Activated naive CD4-positive, alpha-beta T cell treated with anti-CD3 and anti-CD28 coated beads, Interleukin-2, amount 10 ng/mL, durations not matched to agents 7 days and 5 days (primary cell): ENCODE results near the gene HRH3.

Experiments used
- CTCF ChIA-PET: fragments of 350-600 bp; sonication (Branson Sonifier 250); formaldehyde crosslinking; loops from one replicate; lab custom pipeline; 2021; ENCODE audit warnings: antibody characterized with exemption; lab: Charles Lee
- DNase-seq: peaks from one replicate; pipeline ENCODE4 v3.0.0-alpha.2; 2020
- H3K27ac Mint-ChIP-seq: one replicate; pipeline ENCODE4 v1.8.0; 2021; ENCODE audit warnings: mild to moderate bottlenecking, moderate library complexity, mixed read lengths
- H3K27me3 Mint-ChIP-seq: one replicate; pipeline ENCODE4 v1.8.0; 2021; ENCODE audit warnings: mild to moderate bottlenecking, mixed read lengths
- H3K36me3 Mint-ChIP-seq: one replicate; pipeline ENCODE4 v1.8.0; 2021; ENCODE audit warnings: mixed read lengths
- H3K4me1 Mint-ChIP-seq: one replicate; pipeline ENCODE4 v1.8.0; 2021; ENCODE audit warnings: mixed read lengths
- H3K4me3 Mint-ChIP-seq: one replicate; pipeline ENCODE4 v1.8.0; 2021; ENCODE audit warnings: mild to moderate bottlenecking, moderate library complexity, mixed read lengths
- H3K9me3 Mint-ChIP-seq: one replicate; pipeline ENCODE4 v1.8.0; 2021; ENCODE audit warnings: mixed read lengths

Gene HRH3

DNA sequence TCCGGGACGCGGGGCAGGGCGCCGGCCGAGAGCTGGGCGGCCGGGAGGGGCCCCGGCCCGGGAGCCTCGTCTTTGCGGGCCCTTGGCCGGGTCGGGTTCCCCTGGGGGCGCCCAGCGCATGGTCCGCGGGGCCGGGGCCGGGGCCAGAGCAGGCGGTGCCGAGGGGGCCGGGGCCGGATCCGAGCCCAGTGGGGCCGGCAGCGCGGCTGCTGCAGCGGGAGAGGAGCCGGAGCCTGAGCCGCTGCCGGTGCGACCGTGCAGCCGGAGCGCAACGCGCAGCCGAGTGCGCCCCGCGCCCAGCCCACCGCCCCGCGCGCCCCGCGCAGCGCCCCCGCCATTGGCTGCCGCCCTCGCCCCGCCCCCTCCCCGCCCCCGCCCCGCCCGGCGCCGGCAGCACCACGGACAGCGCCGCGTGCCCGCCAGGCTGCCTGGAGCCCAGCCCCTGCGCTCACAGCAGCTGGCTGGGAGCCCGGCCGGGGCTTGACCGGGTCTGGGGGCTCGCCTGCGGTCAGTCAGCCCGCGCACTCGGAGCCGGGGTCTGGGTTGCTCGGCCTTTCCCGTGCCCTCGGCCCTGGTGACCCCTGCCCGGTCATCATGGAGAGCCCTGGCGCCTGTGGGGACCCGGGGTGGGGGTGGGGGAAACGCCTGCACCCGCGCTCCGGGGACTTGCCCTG, at the start of gene HRH3:
HRH3 (minus strand) TSS at position 287 of the 674 bp plus-strand sequence. CDS start 308 bp downstream, outside the sequence.
- CTCF ChIA-PET, result no interaction called here
- H3K27me3 Mint-ChIP-seq, result peaks cover 86% of the 10 kb centered on the region
- H3K36me3 Mint-ChIP-seq, result no peaks in the 10 kb centered on the region
- H3K27ac Mint-ChIP-seq, result no peak within 1 kb of the TSS
- H3K9me3 Mint-ChIP-seq, result no peaks in the 10 kb centered on the region
- peak; percentile 67 for DNase-seq
- H3K4me1 Mint-ChIP-seq, result peaks cover 4% of the 10 kb centered on the region
- H3K4me3 Mint-ChIP-seq, result no peak within 1 kb of the TSS

DNA sequence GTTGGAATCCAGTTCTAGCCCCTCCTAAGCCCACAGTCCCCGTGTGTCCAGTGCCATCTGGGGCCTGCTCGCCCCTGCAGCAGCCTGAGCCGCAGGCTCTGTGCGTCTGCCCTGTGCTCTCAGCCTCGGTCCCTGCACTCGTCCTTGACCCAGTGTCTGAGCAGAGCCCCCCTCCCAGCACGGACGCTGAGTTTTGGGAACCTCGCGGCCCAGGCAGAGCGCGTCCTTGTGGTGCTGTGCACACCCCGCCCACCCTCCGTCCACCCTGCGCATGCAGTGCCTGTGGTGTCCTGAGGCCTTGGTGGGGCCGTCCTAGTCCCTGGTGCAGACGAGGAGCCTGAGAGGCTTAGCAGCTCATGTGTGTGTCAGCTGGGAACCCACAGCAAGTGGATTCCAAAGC, 49.8 kb upstream of the HRH3 start:
- no peak overlapping the region for H3K4me3 Mint-ChIP-seq
- CTCF ChIA-PET, result no interaction called here
- DNase-seq, result no peak
- peaks cover 13% of the 10 kb centered on the region for H3K36me3 Mint-ChIP-seq
- no peaks in the 10 kb centered on the region for H3K9me3 Mint-ChIP-seq
- no peaks in the 10 kb centered on the region for H3K27me3 Mint-ChIP-seq
- H3K27ac Mint-ChIP-seq, result no peak overlapping the region
- no peaks in the 10 kb centered on the region for H3K4me1 Mint-ChIP-seq

- Mint-ChIP-seq H3K27me3 (no peaks in the 10 kb centered on the region), H3K27ac (no peak overlapping the region), H3K4me1 (no peaks in the 10 kb centered on the region), H3K4me3 (no peak overlapping the region), H3K9me3 (no peaks in the 10 kb centered on the region), H3K36me3 (peaks cover 18% of the 10 kb centered on the region)
- CTCF ChIA-PET, result no interaction called here
- no peak for DNase-seq
These were observed 49.3 kb upstream of the HRH3 start for GRCh38 chr20:62269378-62269777.

DNA sequence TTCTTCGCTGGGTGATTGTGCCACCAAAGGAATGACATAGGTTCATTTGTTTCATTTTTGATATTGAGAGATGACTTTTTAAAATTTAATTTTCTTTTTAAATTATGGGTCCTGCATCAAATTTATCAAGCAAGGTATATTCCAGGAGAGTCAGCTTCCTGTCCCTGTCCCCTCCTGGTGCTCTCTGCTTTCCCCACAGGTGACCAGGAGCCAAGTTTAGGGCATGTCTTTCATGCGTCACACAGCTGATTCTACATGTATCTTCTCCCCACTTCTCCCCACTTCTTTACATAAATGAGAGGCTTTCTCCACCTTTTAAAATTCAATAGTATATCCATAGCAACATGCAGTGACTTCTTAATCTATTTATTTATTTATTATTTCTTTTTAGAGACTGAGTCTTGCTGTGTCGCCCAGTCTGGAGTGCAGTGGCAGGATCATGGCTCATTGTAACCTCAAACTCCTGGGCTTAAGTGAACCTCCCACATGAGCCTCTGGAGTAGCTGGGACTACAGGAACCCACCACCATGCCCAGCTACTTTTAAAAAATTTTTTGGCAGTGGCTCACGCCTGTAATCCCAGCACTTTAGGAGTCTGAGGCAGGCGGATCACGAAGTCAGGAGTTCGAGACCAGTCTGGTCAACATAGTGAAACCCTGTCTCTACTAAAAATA, 48.3 kb upstream of the HRH3 start:
- Mint-ChIP-seq H3K4me1 (no peaks in the 10 kb centered on the region), H3K27me3 (no peaks in the 10 kb centered on the region), H3K9me3 (no peaks in the 10 kb centered on the region), H3K4me3 (no peak overlapping the region), H3K36me3 (peaks cover 18% of the 10 kb centered on the region), H3K27ac (no peak overlapping the region)
- CTCF ChIA-PET, result no interaction called here
- no peak for DNase-seq

DNA sequence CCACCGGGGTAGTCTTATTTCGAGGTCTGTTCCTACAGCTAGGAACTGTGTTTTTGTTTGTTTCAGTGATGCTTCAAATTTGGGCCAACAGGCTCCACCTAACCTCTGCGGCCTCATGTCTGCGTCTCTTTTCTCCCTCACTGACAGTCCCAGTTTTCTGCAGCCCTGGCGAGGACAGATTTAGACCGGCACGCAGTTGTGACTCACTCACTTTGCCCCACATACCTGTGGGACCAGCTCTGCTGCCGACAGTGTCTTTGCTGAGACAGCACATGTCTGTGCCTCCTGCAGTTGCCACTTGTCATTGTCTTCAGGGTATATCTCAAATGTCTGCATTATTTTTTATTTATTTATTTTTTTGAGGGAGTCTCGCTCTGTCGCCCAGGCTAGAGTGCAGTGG, 47.5 kb upstream of the HRH3 start:
- Mint-ChIP-seq H3K4me3 (no peak overlapping the region), H3K27me3 (no peaks in the 10 kb centered on the region), H3K9me3 (no peaks in the 10 kb centered on the region), H3K36me3 (peaks cover 15% of the 10 kb centered on the region), H3K4me1 (no peaks in the 10 kb centered on the region), H3K27ac (no peak overlapping the region)
- CTCF ChIA-PET, result no interaction called here
- DNase-seq, result no peak

GRCh38 chr20:62266851-62267250, 46.8 kb upstream of the HRH3 start:
- no peak overlapping the region for H3K27ac Mint-ChIP-seq
- peaks cover 16% of the 10 kb centered on the region for H3K36me3 Mint-ChIP-seq
- CTCF ChIA-PET, result no interaction called here
- no peak overlapping the region for H3K4me3 Mint-ChIP-seq
- no peak for DNase-seq
- H3K27me3 Mint-ChIP-seq, result no peaks in the 10 kb centered on the region
- no peaks in the 10 kb centered on the region for H3K9me3 Mint-ChIP-seq
- H3K4me1 Mint-ChIP-seq, result no peaks in the 10 kb centered on the region

DNA sequence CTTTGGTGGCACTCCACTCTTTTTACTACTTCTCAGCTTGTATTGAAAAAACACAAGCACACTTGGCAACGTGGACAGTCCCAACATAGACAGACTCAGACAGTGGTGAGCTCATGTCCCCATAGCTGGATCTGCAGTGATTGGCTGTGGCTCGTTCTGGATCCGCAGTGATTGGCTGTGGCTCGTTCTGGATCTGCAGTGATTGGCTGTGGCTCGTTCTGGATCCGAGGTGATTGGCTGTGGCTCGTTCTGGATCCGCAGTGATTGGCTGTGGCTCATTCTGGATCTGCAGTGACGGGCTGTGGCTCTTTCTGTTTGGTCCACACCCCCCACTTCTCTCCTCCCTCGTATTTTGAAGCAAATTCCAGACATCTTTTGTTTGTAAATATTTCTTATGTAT, 46.3 kb upstream of the HRH3 start:
- Mint-ChIP-seq H3K27ac (no peak overlapping the region), H3K4me1 (no peaks in the 10 kb centered on the region), H3K4me3 (no peak overlapping the region), H3K9me3 (no peaks in the 10 kb centered on the region), H3K36me3 (peaks cover 14% of the 10 kb centered on the region), H3K27me3 (no peaks in the 10 kb centered on the region)
- no peak for DNase-seq
- CTCF ChIA-PET, result no interaction called here

DNA sequence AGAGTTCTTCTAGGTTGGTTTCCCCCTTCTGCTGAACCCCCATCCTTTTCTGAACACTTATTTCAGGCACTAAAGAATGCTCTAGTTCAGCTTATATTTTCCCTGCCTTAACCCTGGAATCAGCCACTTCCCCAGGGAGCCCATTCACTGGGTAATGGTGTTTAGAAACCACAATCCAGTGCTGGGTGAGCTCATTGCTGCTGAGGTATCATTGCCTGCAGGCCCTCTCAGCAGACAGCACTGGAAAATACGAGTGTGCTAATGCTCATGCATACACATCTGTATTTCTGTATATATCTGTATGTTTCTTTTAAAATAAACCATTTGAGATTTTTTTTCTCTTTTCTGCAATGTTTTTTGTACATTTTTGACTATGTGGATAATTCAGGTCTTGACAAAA, 45.3 kb upstream of the HRH3 start:
- no peak overlapping the region for H3K27ac Mint-ChIP-seq
- CTCF ChIA-PET, result no interaction called here
- DNase-seq, result no peak
- H3K4me3 Mint-ChIP-seq, result no peak overlapping the region
- H3K36me3 Mint-ChIP-seq, result peaks cover 14% of the 10 kb centered on the region
- no peaks in the 10 kb centered on the region for H3K4me1 Mint-ChIP-seq
- H3K9me3 Mint-ChIP-seq, result no peaks in the 10 kb centered on the region
- no peaks in the 10 kb centered on the region for H3K27me3 Mint-ChIP-seq

- H3K4me3 Mint-ChIP-seq, result no peak overlapping the region
- H3K9me3 Mint-ChIP-seq, result no peaks in the 10 kb centered on the region
- peaks cover 15% of the 10 kb centered on the region for H3K36me3 Mint-ChIP-seq
These were observed 43.3 kb upstream of the HRH3 start for GRCh38 chr20:62263396-62263795.

DNA sequence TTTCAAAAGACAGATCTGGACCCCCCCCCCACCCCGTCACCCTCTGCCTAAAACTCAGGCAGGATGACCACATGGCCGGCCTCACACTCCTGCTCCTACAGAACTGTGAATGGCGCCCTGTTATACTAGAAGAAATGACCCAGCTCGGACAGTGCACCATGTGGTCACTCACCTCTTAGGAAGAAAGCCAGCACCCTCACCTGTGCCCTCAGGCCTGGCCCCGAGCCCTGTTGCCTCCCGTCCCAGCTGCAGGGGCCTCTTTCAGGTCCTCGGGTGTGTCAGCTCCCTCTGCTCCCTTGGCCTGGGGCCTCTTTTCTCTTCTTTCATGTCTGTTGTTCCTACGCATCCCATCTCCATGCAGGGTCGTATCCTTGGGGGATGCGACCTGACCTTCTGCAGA, 42.0 kb upstream of the HRH3 start:
- Mint-ChIP-seq H3K9me3 (no peaks in the 10 kb centered on the region), H3K36me3 (peaks cover 15% of the 10 kb centered on the region), H3K27ac (no peak overlapping the region), H3K4me1 (no peaks in the 10 kb centered on the region), H3K4me3 (no peak overlapping the region), H3K27me3 (no peaks in the 10 kb centered on the region)
- CTCF ChIA-PET, result no interaction called here
- no peak for DNase-seq

More at GRCh38 chr20:62263396-62263795, 43.3 kb upstream of the HRH3 start:
- CTCF ChIA-PET, result no interaction called here
- Mint-ChIP-seq H3K4me1 (no peaks in the 10 kb centered on the region), H3K27me3 (no peaks in the 10 kb centered on the region), H3K27ac (no peak overlapping the region)
- DNase-seq, result no peak

- Mint-ChIP-seq H3K27ac (no peak overlapping the region), H3K4me1 (no peaks in the 10 kb centered on the region), H3K36me3 (peaks cover 7% of the 10 kb centered on the region), H3K4me3 (no peak overlapping the region), H3K9me3 (no peaks in the 10 kb centered on the region), H3K27me3 (no peaks in the 10 kb centered on the region)
- CTCF ChIA-PET, result no interaction called here
- DNase-seq, result no peak
These were observed 39.2 kb upstream of the HRH3 start for GRCh38 chr20:62259294-62259565.

DNA sequence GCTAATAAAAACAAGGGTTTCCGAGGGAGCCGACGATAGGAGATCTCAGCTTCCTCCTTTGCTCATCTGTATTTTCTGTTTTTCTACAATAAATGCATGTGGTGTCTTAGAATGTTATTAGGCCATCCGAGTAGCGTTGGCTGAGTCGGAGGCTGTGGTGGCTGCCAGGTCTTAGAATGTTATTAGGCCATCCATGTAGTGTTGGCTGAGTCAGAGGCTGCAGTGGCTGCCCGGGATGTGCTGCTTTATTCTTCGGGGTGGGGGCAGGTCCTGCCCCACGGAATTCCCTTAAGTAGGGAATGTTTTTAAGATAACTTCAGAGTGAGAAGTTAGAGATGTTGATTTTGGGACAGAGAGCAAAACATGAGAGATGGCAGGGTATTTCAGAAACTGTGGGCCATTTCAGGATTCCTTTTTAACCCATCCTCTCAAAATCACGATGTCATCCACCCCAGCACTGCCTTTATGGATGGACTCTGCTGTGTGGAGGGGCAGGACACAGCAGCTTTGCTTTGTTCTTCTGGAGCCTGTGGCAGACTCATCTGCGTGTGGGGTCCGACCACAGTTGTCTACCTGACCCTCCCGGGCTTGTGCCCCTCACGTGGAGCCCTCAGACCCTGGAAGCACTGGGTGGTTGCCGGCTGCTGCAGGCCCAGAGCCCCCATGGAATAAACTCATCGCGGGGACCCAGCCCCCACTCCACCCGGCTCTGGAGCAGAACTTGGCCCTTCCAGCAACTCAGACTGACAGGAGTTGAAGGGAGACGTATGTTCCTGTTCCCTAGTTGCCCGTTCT, 38.6 kb upstream of the HRH3 start:
- no peaks in the 10 kb centered on the region for H3K4me1 Mint-ChIP-seq
- H3K36me3 Mint-ChIP-seq, result peaks cover 7% of the 10 kb centered on the region
- no peak for DNase-seq
- H3K27me3 Mint-ChIP-seq, result no peaks in the 10 kb centered on the region
- no peak overlapping the region for H3K4me3 Mint-ChIP-seq
- CTCF ChIA-PET, result no interaction called here
- H3K9me3 Mint-ChIP-seq, result no peaks in the 10 kb centered on the region
- H3K27ac Mint-ChIP-seq, result no peak overlapping the region

DNA sequence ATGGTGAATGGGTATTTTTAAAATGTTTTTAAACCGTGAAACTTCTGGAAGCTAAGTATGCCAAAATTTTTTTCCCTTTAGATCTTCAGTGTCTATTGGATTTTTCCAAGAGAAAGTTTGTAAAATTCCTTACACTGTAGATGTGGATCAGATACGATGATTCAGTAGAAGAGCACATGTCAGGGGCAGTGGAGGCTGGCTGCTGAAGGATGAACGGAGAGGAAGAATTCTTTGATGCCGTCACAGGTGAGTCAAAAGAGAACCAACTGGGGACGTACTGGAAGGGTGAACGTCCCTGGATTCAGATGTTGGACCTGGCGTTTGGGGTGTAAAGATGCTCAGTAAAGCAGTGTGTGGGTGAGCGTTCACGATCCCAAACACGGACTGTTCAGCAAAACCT, 35.9 kb upstream of the HRH3 start:
- Mint-ChIP-seq H3K27me3 (no peaks in the 10 kb centered on the region), H3K36me3 (peaks cover 5% of the 10 kb centered on the region), H3K9me3 (no peaks in the 10 kb centered on the region), H3K4me1 (no peaks in the 10 kb centered on the region), H3K27ac (no peak overlapping the region), H3K4me3 (no peak overlapping the region)
- no peak for DNase-seq
- CTCF ChIA-PET, result no interaction called here

DNA sequence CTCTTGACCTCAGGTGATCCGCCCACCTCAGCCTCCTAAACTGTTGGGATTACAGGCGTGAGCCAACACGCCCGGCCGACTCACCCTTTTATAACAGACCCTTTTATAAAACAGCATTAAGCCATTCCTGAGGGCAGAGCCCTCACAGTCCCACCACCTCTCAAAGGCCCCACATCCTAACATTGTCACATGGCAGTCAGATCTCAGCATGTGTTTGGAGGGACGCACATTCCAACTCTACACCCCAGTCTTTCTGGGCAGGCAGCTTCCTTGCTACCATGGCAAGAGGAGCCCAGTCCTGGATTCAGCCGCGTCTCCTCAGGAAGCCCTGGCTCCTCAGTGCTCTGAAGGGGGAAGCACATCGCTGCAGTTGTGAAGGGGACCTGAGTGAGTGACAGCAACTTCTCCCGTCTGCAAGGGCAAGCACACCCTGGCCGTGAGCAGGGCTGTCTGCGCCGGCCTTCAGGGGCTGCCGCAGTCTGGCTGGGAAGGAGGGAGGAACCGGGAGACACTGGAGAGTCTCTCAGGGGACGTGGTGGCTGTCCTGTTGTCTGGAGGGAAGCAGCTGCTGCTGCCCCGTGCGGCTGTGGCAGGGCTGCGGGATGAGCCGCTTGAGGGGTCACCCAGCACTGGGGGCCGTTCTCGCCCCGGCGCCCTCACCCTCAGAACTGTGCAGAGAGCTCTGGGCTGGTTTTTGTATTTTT, 34.1 kb upstream of the HRH3 start:
- no peak for DNase-seq
- no peak overlapping the region for H3K27ac Mint-ChIP-seq
- H3K27me3 Mint-ChIP-seq, result no peaks in the 10 kb centered on the region
- H3K4me3 Mint-ChIP-seq, result no peak overlapping the region
- H3K4me1 Mint-ChIP-seq, result no peaks in the 10 kb centered on the region
- peaks cover 5% of the 10 kb centered on the region for H3K36me3 Mint-ChIP-seq
- CTCF ChIA-PET, result no interaction called here
- H3K9me3 Mint-ChIP-seq, result no peaks in the 10 kb centered on the region
